Measurements from ENCODE around the gene DNAJC15.

GRCh38 chr13:43145534-43146196 lies 122.3 kb downstream of the DNAJC15 start:
- TF ChIP-seq POLR2A (IDR thresholded peaks at IDR 0.05; ENCODE audit: low read length) = no peak
- TF ChIP-seq GATA1 (IDR thresholded peaks at IDR 0.05; ENCODE audit: low read depth, low read length) = no peak

Data from erythroblast (primary cell).